ENCODE data around the gene DUSP8.

Gene DUSP8

GRCh38 chr11:1528710-1529109 lies 43.4 kb downstream of the DUSP8 start:
- TF ChIP-seq CTCF (IDR thresholded peaks at IDR 0.05; ENCODE audit: insufficient read depth, low read depth, low read length, missing control alignments) = no peak
- no peak for DNase-seq (ENCODE audit: low read depth)
- H3K4me3 ChIP-seq (ENCODE audit: low read length) = no peak overlapping the region

GRCh38 chr11:1526785-1527184 lies 45.3 kb downstream of the DUSP8 start:
- TF ChIP-seq CTCF (IDR thresholded peaks at IDR 0.05; ENCODE audit: insufficient read depth, low read depth, low read length, missing control alignments) = no peak
- no peak overlapping the region for H3K4me3 ChIP-seq (ENCODE audit: low read length)
- DNase-seq (ENCODE audit: low read depth) = no peak

GRCh38 chr11:1523779-1524178 lies 48.3 kb downstream of the DUSP8 start:
- no peak overlapping the region for H3K4me3 ChIP-seq (ENCODE audit: low read length)
- DNase-seq (ENCODE audit: low read depth) = no peak
- no peak for TF ChIP-seq CTCF (IDR thresholded peaks at IDR 0.05; ENCODE audit: insufficient read depth, low read depth, low read length, missing control alignments)

GRCh38 chr11:1523077-1523476 lies 49.0 kb downstream of the DUSP8 start:
- no peak for TF ChIP-seq CTCF (IDR thresholded peaks at IDR 0.05; ENCODE audit: insufficient read depth, low read depth, low read length, missing control alignments)
- H3K4me3 ChIP-seq (ENCODE audit: low read length) = no peak overlapping the region
- DNase-seq (ENCODE audit: low read depth) = peak; percentile 62

- no peak for DNase-seq (ENCODE audit: low read depth)
- TF ChIP-seq CTCF (IDR thresholded peaks at IDR 0.05; ENCODE audit: insufficient read depth, low read depth, low read length, missing control alignments) = no peak
- no peak overlapping the region for H3K4me3 ChIP-seq (ENCODE audit: low read length)
Observed at GRCh38 chr11:1522081-1522424, 50.0 kb downstream of the DUSP8 start.

GRCh38 chr11:1521382-1522080 lies 50.5 kb downstream of the DUSP8 start:
- no peak overlapping the region for H3K4me3 ChIP-seq (ENCODE audit: low read length)
- TF ChIP-seq CTCF (IDR thresholded peaks at IDR 0.05; ENCODE audit: insufficient read depth, low read depth, low read length, missing control alignments) = no peak
- DNase-seq (ENCODE audit: low read depth) = no peak

GRCh38 chr11:1520663-1521267 lies 51.3 kb downstream of the DUSP8 start:
- no peak for TF ChIP-seq CTCF (IDR thresholded peaks at IDR 0.05; ENCODE audit: insufficient read depth, low read depth, low read length, missing control alignments)
- no peak for DNase-seq (ENCODE audit: low read depth)

More at GRCh38 chr11:1520663-1521267, 51.3 kb downstream of the DUSP8 start:
- H3K4me3 ChIP-seq (ENCODE audit: low read length) = no peak overlapping the region

Measured in epithelial cell of esophagus (primary cell).